Heart left ventricle (tissue), 16 donors: ENCODE measurements around the gene PLAU. TPM values are rescaled to one million over a fixed set of nuclear protein-coding genes. Genes with fewer than 3 reads are reported as not detected.

Source experiments
- ATAC-seq, 4 donors: fragments of 200-7000 bp; cut with Tn5 transposase; one replicate each; pipeline ENCODE4 v1.9.1; 2020 to 2022; ENCODE audit warnings: moderate library complexity in 4 of 4, mild to moderate bottlenecking in 3 of 4, moderate number of reproducible peaks in 1 of 4
- DNase-seq, 5 donors: peaks; one replicate each; pipeline ENCODE4 v3.0.0-alpha.2; 2020
- H3K27ac ChIP-seq, 12 donors: fragments of 200-600 bp; sonication (generic) in 4 of 12; one replicate each; pipeline versions ENCODE4 v1.5.0 to v1.8.0; 2016 to 2022; ENCODE audit warnings: mild to moderate bottlenecking in 2 of 12
- H3K27me3 ChIP-seq, 9 donors: fragments of 200-600 bp; sonication (generic) in 2 of 9; one replicate each; pipeline versions ENCODE4 v1.5.1 to v1.8.0; 2016 to 2022; ENCODE audit warnings: mild to moderate bottlenecking in 3 of 9
- H3K36me3 ChIP-seq, 9 donors: fragments of 200-600 bp; sonication (generic) in 2 of 9; one replicate each; pipeline versions ENCODE4 v1.5.0 to v1.8.0; 2018 to 2022; ENCODE audit warnings: mild to moderate bottlenecking in 2 of 9
- H3K4me1 ChIP-seq, 12 donors: fragments of 200-600 bp; sonication (generic) in 4 of 12; one replicate each; pipeline versions ENCODE4 v1.5.0 to v1.8.0; 2016 to 2022; ENCODE audit warnings: mild to moderate bottlenecking in 3 of 12
- H3K4me3 ChIP-seq, 12 donors: fragments of 200-600 bp; sonication (generic) in 4 of 12; one replicate each; pipeline versions ENCODE4 v1.5.0 to v1.8.0; 2017 to 2022; ENCODE audit warnings: mild to moderate bottlenecking in 9 of 12, moderate library complexity in 4 of 12
- H3K9me3 ChIP-seq, 12 donors: fragments of 200-600 bp; sonication (generic) in 4 of 12; one replicate each; pipeline versions ENCODE4 v1.5.0 to v1.8.0; 2016 to 2022; ENCODE audit warnings: mild to moderate bottlenecking in 1 of 12
- POLR2A ChIP-seq, 2 donors: fragments of 450-650 bp; IDR thresholded peaks; one replicate each; pipeline ENCODE4 v1.6.1; 2017; ENCODE audit warnings: antibody characterized with exemption in 2 of 2, mild to moderate bottlenecking in 2 of 2, moderate library complexity in 2 of 2
- WGBS, 4 donors: extraction: QIAGEN DNeasy Blood & Tissue Kit in 2 of 4; methylation state at CpG; one replicate each; pipeline versions ENCODE4 v1.1.5 to v1.1.7; 2013 to 2018; 5-methylcytosine and 5-hydroxymethylcytosine counted together
- intact Hi-C, 10 donors: fragments of 100-400 bp; cut with DNase I; formaldehyde crosslinking; loops; one replicate each; pipeline versions ENCODE4 v1.11.1 to v1.14.2; 2022
- polyA plus RNA-seq, 2 donors: library from polyadenylated mRNA; stranded (reverse); fragments of 200-250 nt; gene quantifications; one replicate each; pipeline ENCODE4 v1.2.3, GENCODE V29; 2013
- total RNA-seq, 9 donors: library from RNA; depleted of rRNA in 2 of 9; stranded (reverse); fragments of >200 nt in 2 of 9; fragmentation: NEBNext Ultra II Directional in 3 of 9; extraction: Animal tissue kit (Norgen Biotek cat#: 25700) in 3 of 9; gene quantifications; one replicate each; pipeline versions ENCODE4 v1.1.0 to v1.2.4, GENCODE V29; 2016 to 2023
- TF ChIP-seq, protein P1 (sequence below), 12 donors: fragments of 200-600 bp; sonication (generic) in 4 of 12; IDR thresholded peaks; one replicate each; pipeline versions ENCODE4 v1.5.0 to v1.8.0; 2018 to 2022; ENCODE audit warnings: antibody characterized with exemption in 12 of 12, mild to moderate bottlenecking in 5 of 12
- donor health status: ischemic (EF 13 %, LVEDD 7.1; RV severe dilation, severe dysfunction).
- donor health status: healthy with polysubstance abuse.
- donor health status: DM: no; HTN: yes; CAD: no.
- donor health status: DM: no; HTN: no; CAD: no.
- donor health status: ischemic (EF 25% LVEDD 6.9; RV normal size, moderate dysfunction).
- donor health status: ischemic (EF 25% LVEDD 5.7; RV mildly dilated, moderate dysfunction).
- donor health status: healthy.
- donor health status: DM: yes; HTN: yes; CAD: no.
- donor health status: ischemic (EF 35%, LVEDD 5.7; RV mildly dilated, moderate dysfunction).
- donor health status: nonischemic (EF 11% LVEDD 7.7; RV severe dilation, severe dysfunction).
- donor health status: DM: yes; HTN: yes; CAD: no.
- donor health status: PGD.
- donor health status: ischemic (EF 29% LVEDD 5.4; RV normal size, mild dysfunction).
- donor health status: nonischemic (EF 23%, LVEDD 6.1; RV moderate dilation, normal function).

Gene PLAU
- total and polyA plus RNA-seq, 11 donors: 3.3 to 68.1 (median 10.3) TPM

DNA sequence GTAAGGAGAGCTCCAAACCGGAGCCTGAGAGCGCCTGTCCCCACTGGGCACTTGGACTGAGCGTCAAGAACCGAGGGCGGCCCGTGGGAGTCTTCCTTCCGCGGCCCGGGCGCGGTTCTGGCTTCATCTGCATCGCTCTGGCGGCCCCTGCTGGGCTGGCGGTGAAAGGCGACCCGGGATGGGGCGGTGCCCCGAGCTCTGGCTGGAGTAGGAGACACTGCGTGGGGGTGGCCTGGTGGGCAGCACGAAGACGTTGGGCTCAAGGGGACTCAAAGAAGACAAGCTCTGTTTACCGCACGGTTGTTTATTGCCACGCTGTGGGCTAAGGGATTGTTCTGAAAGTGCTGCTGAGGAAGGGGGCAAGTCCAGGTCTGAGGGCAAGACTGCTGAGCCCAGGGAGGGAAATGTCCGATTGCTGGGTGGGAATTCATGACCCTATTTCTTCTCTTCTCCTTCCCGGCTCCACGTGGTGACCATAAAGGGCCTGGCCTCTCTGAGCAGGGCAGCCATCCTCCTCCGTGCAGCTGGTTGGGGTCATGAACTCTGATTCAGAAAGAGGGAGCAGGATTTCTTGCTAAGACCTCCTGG is 29.8 kb downstream of the PLAU start:
- intact Hi-C loops: loop anchor here (1.0 to 5.0 kb wide), 8 partner anchors 52 to 142 kb away; no protein-coding TSS in a partner anchor
- Histone ChIP-seq H3K4me3 (peak overlapping the region in 7 of 12 donors; percentile 3 to 31 (median 18)), H3K36me3 (no peaks in the 10 kb centered on the region), H3K9me3 (peaks cover 0 to 2% (median 0%) of the 10 kb centered on the region in 12 donors), H3K27me3 (no peaks in the 10 kb centered on the region), H3K27ac (peak overlapping the region in 11 of 12 donors; percentile 38 to 84 (median 72)), H3K4me1 (peaks cover 0 to 50% (median 30%) of the 10 kb centered on the region in 12 donors)
- peak; percentile 90 to 96 (median 94) for ATAC-seq
- 3 to 7% (median 6%) methylated on average over 24 to 28 of the region's 28 CpGs for WGBS, 4 donors
- peak; percentile 89 to 96 (median 90) for DNase-seq
- TF ChIP-seq POLR2A (IDR thresholded peaks at IDR 0.05): peak in 1 of 2 donors; percentile 29
- TF ChIP-seq, protein P1, sequence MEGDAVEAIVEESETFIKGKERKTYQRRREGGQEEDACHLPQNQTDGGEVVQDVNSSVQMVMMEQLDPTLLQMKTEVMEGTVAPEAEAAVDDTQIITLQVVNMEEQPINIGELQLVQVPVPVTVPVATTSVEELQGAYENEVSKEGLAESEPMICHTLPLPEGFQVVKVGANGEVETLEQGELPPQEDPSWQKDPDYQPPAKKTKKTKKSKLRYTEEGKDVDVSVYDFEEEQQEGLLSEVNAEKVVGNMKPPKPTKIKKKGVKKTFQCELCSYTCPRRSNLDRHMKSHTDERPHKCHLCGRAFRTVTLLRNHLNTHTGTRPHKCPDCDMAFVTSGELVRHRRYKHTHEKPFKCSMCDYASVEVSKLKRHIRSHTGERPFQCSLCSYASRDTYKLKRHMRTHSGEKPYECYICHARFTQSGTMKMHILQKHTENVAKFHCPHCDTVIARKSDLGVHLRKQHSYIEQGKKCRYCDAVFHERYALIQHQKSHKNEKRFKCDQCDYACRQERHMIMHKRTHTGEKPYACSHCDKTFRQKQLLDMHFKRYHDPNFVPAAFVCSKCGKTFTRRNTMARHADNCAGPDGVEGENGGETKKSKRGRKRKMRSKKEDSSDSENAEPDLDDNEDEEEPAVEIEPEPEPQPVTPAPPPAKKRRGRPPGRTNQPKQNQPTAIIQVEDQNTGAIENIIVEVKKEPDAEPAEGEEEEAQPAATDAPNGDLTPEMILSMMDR (IDR thresholded peaks at IDR 0.05): peak; percentile 88 to 99 (median 94)

DNA sequence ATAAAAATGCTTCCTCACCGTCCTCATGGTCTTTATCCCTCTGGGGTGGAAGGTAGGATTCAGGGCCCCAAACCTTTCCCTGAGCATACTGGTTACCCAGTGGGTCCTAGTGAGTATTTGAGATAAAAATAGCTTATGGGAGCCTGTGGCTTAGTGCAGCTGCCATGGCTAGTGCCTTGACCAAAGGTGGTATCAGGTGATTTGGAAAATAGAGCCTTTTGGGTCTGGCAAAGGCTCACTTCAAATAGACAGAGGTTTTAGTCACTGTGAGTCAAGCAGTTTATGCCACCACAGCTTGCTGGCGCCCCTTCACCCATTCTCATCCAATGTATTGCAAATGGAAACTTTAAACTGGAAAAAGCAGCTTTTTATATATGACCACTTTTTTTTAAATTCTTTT is 30.4 kb downstream of the PLAU start:
- Histone ChIP-seq H3K27ac (peak overlapping the region in 7 of 12 donors; percentile 38 to 84 (median 77)), H3K36me3 (no peaks in the 10 kb centered on the region), H3K4me3 (no peak overlapping the region), H3K9me3 (peaks cover 0 to 2% (median 0%) of the 10 kb centered on the region in 12 donors), H3K4me1 (peaks cover 0 to 44% (median 27%) of the 10 kb centered on the region in 12 donors), H3K27me3 (no peaks in the 10 kb centered on the region)
- intact Hi-C loops: loop anchor here in 9 of 10 donors (2.0 to 5.0 kb wide), 6 partner anchors 52 to 141 kb away; no protein-coding TSS in a partner anchor
- TF ChIP-seq POLR2A (IDR thresholded peaks at IDR 0.05): no peak
- TF ChIP-seq, protein P1 (IDR thresholded peaks at IDR 0.05): no peak
- ATAC-seq: no peak
- DNase-seq: no peak
- 87 to 99% (median 97%) methylated on average over 2 of the region's 2 CpGs for WGBS, 4 donors

DNA sequence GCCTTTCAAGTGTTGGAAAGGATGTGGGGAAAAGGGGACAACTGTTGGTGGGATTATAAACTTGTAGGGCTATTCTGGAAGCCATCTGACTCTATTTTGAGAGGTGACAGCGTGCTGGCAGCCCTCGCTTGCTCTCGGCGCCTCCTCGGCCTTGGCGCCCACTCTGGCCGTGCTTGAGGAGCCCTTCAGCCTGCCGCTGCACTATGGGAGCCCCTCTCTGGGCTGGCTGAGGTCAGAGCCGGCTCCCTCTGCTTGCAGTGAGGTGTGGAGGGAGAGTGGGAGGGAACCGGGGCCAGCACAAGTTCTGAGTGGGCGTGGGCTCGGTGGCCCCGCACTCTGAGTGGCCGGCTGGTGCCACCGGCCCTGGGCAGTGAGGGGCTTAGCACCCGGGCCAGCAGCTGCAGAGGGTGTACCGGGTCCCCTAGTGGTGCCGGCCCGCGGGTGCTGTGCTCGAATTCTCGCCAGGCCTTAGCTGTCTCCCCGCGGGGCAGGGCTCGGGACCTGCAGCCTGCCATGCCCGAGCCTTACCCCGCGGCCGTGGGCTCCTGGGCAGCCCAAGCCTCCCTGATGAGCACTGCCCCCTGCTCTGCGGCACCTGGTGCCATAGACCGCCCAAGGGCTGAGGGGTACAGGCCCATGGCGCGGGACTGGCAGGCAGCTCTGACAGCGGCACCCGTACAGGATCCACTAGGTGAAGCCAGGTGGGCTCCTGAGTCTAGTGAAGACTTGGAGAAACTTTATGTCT is 33.6 kb downstream of the PLAU start:
- Histone ChIP-seq H3K4me3 (no peak overlapping the region), H3K9me3 (peaks cover 0 to 2% (median 0%) of the 10 kb centered on the region in 12 donors), H3K36me3 (no peaks in the 10 kb centered on the region), H3K4me1 (peaks cover 0 to 17% (median 11%) of the 10 kb centered on the region in 12 donors), H3K27me3 (no peaks in the 10 kb centered on the region), H3K27ac (no peak overlapping the region)
- WGBS, 4 donors: 93 to 98% (median 97%) methylated on average over 27 to 35 of the region's 35 CpGs
- TF ChIP-seq, protein P1 (IDR thresholded peaks at IDR 0.05): no peak
- TF ChIP-seq POLR2A (IDR thresholded peaks at IDR 0.05): no peak
- intact Hi-C loops: loop anchor here in 6 of 10 donors (5.0 kb wide), 2 partner anchors 133 to 138 kb away; no protein-coding TSS in a partner anchor
- peak in 1 of 5 donors; percentile 51 for DNase-seq
- no peak for ATAC-seq
